ENCODE measurements around the gene BAHCC1. TPM values are rescaled to one million over a fixed set of nuclear protein-coding genes. Genes with fewer than 3 reads are reported as not detected.

The BAHCC1 gene
- polyA plus RNA-seq, 3 donors: 13.4 to 15.8 (median 15.2) TPM

DNA sequence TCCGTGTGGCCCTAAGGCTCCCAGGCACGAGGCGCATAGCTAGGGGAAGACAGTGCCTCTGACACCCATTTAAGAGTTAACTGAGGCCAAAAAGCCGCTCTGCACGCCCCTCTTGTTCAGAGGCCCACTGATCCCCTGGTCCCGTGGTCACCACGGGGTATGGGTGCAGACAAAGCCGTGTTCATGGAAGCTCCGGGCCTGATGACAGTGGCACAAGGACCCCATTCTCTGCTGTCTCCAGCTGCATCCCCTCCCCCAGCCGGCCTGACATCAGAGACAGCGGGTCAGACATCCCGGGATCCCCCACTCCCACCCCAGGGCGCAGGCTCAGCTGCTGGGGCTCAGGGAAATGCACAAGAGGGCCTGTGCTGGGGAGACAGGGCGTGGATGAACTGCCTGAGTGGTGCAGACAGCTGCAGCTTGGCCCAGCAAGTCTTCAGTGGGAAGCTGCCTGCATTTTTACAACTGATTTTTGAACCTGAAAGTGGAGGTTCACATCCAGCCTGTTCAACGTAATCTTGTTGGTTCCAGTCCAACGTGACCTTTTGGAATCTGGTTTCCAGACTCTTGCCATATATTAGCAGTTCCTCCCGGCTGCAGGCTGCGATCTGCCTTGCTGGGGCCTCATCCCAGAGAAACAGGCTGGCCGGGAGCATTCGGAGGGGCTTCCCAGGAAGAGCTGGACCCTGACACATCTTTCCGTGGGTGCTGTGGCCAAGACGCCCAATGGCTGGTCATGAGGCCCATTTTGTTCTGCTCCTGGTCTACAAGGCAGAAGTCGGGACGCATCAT is 9.7 kb upstream of the BAHCC1 start:
- no peak for DNase-seq (ENCODE audit: low read depth in 3 of 3, low spot score in 2 of 3)

DNA sequence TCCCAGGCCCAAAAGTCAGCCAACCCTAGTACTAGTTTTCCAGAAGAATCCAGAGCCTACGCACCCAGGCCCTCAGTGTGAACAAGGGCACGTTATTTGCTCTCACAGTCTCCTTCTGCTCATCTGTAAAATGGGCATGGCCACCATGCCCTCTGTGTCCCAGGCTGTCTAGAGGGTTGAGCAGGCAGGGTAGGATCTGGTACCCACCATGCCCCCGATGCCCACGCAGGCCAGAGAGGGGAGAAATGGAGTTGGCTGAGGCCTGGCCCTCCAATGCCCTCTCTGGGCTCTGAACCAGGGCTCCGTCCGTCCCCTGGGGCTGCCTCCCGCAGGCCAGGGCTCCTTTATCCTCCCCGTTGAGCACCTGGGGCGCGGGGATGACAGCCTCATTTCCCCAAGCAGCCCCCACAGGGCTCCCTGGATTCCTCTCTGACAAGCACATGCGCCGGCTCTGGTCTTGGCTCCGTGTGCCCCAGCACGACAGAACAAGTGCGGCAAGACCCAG is 9.1 kb upstream of the BAHCC1 start:
- no peak for DNase-seq (ENCODE audit: low read depth in 3 of 3, low spot score in 2 of 3)

DNA sequence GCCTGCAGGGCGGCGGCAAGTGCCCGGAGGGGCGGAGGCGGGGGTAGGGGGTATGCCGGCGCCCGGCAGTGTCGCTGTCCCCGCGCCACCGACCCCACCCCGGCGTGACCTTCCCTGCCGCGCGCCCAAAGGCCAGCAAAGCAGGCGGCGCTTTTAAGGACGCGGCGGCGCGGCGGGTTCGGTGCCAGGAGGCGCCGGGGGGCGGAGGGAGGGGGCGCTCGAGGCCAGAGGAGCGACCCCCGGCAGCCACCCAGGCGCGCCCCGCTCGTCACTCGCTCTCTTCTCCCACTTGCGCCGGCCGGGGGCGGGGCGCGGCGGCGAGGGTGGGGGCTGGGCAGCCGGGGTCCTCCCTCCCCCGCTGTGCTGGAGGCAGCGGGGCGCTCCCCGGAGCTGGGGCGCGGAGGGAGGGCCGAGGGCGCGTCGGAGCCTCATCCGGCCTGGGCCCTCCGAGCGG is 8.6 kb upstream of the BAHCC1 start:
- DNase-seq (ENCODE audit: low read depth in 3 of 3, low spot score in 2 of 3): no peak

DNA sequence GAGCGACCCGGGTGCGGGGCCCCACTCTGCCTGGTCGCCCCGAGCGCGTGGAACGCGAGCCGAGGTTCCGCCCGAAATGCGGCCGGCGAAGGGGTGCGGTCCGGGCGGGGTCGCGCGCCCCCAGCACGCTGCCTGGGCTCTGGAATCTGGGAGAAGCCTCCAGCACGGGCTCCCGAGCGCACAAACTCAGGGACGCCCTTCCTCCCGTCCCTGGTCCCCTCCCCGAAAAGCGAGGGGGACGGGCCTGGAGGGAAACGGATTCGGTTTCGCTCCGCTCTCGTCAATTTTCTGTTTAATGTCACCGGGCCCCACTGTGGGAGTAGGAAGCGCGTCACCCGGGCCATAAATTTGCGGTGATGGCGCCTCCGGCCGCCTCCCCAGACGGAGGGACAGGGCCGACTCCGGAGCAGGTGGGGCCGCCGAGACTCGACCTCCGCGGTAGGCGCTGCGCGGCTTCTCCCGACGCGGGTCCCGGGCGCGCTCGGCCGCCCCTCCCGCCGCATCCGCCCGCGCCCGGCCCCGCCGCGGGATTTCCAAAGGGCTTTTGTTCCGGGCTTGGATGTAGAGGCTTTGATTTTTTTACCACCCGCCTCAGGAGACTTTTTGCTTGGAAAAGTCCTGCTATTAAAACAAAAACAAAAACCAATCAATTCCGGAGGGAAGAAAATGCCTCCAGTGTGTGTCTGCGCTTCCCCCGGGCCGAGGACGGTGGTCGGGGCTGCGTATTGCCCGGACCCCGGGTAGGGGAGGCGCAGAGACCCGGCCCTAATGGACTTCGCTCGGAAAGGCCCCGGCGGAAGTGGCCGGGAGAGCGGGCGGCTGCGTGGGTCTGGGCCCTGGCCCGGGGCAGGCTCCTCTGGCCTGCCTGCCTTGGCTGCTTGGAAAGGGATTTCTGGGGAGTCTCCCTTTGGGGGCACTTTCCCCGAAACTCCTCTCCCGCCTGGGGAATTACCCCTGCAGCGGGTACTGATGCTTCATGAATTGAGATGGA is 7.9 kb upstream of the BAHCC1 start:
- no peak for DNase-seq (ENCODE audit: low read depth in 3 of 3, low spot score in 2 of 3)

DNA sequence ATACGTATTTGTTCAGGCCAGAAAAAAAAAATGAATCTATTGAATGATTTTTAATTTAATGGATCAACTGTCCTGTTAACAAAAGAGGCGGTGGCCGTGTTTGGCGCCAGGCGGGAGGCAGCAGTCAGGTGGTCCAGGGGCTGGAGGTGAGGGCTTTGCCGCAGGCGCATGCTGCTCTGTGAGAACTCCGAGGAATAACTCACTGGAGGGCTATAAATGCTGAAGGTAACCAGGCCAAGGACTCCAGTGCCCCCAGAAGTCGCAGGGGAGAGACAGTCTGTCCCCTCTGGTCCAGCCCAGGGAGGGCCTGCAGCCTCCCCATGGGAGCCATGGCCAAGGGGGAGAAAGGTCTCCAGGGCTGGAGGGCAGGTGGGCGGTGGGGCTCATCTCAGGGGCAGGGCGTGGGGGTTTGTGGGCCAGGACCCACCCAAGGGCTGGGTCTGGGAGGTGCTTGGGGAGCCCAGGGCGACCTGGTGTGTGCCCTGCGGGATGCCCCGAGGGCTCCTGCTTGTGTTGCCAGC is 7.1 kb upstream of the BAHCC1 start:
- DNase-seq (ENCODE audit: low read depth in 3 of 3, low spot score in 2 of 3): no peak

DNA sequence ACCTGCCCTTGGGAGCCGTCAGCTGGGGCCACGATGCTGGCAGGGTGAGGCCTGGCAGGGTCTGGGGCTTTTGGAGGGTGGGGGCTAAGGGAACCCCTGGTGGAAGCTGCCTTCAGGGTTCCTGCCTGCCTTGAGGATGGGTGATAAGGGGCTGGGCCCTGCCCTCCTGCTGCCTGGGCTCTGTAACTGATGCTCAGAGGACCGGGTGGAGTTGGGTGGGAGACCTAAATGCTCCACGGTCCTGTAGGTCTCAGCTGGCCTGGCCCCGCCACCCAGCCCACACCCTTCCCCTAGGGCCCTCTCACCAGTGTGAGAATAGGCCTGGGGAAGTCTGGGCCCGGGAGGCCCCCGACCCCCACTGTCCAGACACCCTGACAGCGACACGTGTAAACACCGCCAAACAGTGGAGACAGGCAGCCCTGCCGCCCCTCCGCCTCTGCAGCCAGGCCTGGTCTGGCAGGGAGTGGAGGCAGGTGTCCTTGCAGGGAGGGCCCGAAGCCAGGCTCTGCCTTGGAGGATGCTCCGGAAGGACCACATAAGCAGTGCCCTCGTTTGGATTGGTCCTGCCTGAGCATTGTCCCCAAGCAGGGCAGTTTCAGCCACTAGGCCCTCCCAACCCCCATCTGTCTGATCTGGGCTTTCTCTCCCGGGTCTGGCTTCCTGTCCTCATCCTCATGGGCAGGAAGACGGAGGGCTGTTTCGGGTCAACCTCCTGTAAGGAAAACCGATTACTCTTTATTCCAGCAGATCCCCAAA is 6.5 kb upstream of the BAHCC1 start:
- no peak for DNase-seq (ENCODE audit: low read depth in 3 of 3, low spot score in 2 of 3)

DNA sequence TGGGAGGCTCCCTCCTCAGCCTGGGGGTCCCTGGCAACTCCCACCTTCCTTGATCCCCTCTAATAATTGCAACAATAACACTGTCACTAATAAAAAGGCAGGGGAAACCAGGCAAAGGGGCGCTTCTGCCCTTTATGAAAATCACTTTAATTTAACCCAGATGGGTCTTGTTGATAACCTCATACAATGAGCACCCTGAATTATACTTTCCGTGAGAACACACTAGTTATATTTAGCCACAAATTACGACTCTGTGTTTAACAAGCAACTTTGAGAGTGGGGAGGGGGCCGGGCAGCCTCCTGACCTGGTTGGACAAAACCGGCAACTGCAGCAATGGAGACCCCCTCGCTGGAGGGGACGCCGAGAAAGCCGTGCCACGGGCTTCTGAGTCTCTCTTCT is 5.7 kb upstream of the BAHCC1 start:
- DNase-seq (ENCODE audit: low read depth in 3 of 3, low spot score in 2 of 3): no peak

DNA sequence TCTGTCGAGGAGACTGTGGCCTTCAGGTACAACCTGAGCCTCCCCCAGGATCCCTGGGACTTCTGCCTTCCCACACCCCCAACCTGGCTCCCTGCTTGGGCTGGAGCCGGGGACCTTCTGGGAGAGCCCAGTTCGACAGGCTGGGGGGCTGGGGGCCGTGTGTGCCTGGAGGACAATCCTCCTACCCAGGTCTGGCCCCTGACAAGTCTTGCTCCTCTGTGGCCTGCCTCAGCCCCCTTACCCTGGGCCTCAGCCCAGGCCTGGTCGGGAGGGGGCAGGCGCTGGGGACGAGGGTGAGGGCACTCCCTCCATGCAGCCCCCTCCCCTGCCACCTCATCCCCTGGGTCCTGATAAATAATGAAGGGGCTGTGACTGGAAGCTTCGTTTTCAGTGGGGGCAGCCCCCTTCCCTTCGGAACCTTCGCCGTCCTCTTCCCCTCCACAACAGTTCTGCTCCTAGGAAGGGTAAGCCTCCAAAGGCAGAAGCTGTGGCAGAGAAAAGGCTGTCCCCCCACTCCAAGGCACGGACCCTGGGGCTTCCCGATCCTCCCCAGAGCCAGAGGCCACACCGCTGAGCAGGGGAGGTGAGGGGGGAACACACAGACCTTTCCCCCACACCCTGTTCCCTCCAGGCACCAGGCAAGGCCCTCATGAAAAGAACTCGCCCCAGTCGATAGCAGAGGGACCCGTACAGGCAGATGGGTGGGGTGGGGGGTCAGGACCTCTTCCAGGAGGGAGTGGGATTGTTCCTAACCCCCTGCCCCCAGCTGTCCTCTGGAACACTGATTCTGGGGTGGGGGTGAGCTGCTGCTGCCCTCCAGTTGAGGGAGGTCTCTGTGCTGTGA is 5.0 kb upstream of the BAHCC1 start:
- no peak for DNase-seq (ENCODE audit: low read depth in 3 of 3, low spot score in 2 of 3)

DNA sequence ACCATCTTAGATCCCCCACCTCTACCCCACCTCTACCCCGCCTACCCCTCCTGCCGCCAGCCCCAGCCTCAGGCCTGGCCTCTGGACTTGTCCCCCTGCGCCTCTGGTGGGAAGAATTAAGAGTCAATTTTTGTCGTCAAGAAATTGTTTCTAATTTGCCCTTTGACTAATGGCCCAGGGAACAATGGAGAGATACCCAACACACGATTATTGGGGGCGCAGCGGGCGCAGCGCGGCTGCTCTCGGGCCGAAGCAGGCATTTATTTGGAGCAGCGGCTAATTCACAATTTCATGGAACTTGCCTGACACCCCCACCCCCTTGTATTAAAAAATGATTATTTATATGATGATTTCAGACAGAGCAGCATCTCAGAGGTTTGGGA is 4.4 kb upstream of the BAHCC1 start:
- no peak for DNase-seq (ENCODE audit: low read depth in 3 of 3, low spot score in 2 of 3)

DNA sequence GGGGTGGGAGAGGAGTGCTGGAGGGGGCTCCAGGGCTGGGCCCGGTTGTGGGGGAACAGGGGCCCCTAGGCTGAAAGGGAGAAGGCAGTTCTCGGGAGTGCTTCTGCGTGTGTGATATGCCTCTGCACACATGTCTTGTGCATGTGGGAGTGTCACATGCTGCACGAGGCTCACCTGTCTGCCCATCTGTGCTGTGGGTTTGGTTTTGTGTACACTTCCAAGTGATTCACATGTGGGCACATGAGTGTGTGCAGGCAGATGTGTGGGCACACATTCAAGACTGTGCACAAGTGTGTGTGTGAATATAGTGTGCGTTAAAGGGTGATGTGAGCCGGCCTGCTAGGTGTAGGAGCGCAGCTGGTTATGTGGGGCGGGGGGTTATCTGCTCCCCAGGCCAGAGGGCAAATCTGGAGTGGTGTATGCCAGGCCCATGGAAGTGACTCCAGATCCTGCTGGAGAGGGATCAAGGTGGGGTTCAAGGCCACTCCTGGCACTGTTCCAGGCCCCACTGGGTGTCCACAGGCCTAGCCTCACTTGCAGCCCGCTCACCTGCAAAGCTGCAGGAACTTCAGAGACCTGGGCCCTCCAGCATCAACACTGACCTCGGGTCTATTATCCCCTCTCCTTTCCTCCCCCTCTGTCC is 3.8 kb upstream of the BAHCC1 start:
- DNase-seq (ENCODE audit: low read depth in 3 of 3, low spot score in 2 of 3): no peak

DNA sequence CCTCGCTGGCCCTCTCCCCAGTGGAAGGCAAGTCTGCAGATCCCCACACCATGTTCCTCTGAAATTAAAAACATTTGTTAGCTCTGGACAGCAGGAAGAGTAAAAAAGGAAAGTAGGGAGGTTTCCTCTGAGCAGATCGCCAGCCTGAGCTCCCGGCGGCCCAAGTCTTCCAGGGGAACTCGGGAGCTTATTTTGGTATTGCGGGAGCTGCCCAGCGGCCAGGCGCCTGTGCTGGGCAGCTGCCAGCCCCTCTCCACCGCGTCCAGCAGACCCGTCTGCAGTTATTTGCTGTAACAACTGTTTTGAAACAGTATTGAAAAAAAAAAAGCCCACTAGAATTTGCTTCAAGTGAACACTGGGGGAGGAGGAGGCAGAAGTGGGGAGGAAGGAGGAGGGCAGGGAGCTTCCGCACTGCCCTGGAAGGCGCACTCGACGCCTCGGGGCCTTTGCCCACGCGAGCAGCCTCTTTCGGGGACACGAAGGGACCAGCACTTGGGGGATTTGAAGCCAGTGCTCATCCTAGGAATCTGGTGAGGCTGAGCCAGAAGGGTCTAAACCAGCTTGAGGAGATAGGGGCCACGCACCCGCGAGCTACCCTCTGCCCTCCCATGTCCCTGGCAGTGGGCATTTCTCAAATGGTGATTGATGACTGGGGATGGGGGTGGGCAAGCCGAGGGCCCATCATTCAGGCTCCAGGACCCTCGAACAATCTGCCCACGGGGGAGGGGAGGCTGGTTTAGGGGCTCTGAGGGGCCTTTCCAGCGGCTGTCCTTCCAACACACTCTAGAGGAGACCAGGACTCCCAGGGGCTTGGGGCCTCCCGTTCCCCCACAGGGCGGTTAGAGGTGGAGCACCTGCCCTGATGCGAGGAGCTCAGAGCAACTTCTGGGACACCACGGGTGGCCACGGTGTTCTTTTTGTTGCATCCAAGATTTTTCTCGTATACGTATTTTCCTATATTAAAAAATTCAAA is 3.0 kb upstream of the BAHCC1 start:
- no peak for DNase-seq (ENCODE audit: low read depth in 3 of 3, low spot score in 2 of 3)

DNA sequence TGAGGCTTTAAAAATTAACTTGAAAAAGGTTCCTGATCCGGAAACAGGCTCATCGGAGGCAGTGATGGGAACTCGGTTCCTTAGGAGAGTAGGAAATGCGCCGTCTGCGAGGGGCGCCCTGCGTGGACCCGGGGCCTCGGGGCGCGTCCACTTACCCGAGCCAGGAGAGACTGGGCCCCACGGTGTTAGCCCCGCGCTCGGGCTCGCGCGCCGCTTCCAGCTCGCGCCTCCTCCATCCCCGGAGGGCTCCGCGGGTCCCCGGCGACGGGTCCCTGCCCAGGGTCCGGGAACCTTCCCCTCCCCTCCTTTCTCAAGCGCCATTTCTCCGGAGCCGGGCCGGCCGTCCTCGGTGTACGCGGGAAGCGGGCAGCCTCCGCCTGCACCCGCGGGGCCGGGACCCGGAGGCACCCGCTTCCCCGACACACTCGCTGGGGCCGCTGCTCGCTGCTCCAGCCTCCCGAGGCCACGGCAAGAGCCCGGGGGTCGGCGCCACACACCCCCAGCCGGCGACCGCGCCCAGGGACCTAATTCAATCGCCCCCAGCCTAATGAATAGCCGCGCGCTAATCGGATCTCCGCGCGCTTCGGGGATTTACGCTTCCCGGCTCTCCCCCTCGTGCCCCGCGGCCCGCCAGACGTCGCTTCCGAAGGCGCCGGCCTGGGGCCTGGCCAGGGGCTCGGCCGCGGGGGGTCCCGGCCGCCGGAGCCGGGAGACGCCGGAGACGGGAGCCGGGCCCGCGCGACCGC is 2.2 kb upstream of the BAHCC1 start:
- DNase-seq (ENCODE audit: low read depth in 3 of 3, low spot score in 2 of 3): no peak

DNA sequence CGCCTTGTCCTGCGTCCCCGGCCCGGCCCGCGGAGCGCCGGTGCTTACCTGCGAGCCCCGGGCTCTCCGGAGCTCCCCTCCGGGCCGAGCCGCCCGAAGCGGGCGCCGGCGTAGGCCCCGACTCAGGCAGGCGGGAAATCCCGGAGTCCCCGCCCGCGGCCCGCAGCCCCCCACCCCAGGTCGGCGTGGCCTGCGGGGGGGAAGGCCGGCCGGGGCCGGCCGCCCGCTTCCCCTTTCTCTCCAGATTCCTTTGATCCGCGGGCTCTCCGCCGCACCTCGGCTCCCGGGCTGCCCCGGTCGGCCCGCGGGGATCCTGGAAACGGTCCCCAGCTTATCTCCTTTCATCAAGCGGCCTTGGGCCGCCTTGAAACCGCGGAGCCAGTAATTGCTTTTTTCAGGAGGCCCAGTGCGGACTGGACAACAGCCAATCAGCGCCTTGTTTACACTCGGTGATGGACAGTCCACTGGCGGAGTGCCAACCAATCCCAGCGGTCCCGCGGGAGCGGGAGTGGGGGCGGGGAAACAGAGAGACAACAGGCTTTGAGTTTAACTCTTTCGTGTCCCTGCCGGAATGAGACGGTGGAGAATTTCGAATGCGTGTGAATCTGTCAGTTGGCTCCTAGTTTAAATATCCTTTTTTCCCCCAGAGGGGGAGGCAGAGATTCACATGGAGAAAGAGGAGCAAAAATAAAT is 1.4 kb upstream of the BAHCC1 start:
- peak; percentile 100 for DNase-seq (ENCODE audit: low read depth in 3 of 3, low spot score in 2 of 3)

DNA sequence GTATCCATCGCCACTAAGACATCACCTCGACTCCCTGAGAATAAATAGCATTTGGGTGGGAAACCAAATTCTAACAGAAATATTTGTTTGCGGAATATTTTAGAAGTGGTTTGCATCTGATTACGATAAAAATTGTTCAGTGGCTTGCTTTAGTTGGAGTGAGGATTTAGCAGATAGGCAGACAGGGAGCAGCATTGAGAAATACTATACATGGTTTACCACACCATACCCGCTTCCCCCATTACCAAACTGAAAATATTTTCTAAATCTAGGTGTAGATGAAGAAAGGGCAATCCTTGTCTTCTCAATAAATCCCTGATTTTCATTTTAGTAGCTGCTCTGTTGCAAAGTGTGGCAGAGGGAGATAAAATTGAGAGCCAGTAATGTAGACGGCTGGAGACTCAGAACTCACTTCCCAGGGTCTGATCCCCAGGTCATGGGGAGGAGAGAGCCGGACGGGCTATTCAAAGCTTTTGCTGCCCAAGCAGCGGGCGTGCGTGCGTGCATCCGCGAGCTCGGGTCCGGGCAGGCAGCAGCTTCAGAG is 808 bp upstream of the BAHCC1 start:
- no peak for DNase-seq (ENCODE audit: low read depth in 3 of 3, low spot score in 2 of 3)

DNA sequence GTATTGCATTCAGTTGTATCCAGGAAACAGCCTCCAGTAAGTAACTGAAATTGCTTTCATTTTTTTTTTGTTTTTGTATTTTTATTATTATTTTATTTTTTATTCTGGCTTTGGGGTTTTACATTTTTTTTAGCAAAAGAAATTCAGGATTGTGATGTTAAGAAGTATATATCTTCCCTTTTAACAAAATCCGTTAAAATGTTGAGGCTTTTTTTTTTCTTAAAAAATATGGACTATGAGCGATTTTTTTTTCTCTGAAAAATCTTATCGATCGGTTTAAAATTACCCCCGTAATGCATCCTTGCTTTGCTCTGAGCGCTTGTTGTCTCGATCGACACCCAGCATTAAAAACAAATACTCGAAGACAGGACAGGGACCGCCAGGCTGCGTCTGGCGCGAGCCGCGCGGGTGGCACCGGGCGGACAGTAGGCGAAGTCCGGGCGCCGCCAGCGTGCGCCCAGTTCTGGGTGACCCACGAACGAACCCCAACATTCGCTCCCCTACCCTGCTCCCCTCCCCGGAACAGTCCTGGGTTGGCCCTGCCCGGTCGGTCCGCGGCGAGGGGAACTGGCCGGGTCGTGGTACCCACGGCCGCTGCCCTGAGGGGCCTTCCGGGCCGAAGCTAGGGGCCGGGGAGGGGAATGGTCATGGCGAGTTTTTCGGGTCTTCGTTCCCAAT is 482 bp downstream of the BAHCC1 start:
- no peak for DNase-seq (ENCODE audit: low read depth in 3 of 3, low spot score in 2 of 3)

DNA sequence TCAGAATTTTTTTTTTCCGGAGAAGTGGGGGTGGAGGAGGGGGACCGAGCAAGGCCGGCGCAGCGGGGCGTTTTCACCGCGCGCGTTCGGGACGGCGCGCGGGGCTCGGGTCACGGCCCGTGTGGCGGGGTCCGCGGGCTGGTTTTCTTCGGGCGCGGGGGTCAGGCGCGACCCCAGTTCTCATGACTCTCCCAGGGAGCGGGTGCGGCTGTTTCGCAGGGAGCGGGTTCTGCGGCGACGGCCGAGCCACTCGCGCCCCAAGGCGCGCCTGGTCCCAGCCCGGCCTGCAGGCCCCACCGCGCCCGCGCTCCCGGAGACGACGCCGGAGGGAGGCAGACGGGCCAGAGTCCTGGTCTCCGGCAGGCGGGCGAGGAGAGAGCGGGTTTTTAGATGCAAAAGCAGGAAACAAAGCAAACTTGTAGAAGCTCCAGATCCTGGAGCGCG is 1.0 kb downstream of the BAHCC1 start:
- DNase-seq (ENCODE audit: low read depth in 3 of 3, low spot score in 2 of 3): no peak
